Activated naive CD4-positive, alpha-beta T cell treated with anti-CD3 and anti-CD28 coated beads, Interleukin-2, amount 50 U/mL, for 24 hours (primary cell): Measurements from ENCODE around the gene PACRG.

Source experiments
- H3K27ac Mint-ChIP-seq: one replicate; pipeline ENCODE4 v1.8.0; 2021; ENCODE audit warnings: mild to moderate bottlenecking, mixed read lengths
- H3K27me3 Mint-ChIP-seq: one replicate; pipeline ENCODE4 v1.8.0; 2021; ENCODE audit warnings: mixed read lengths
- H3K36me3 Mint-ChIP-seq: one replicate; pipeline ENCODE4 v1.8.0; 2021; ENCODE audit warnings: mixed read lengths
- H3K4me1 Mint-ChIP-seq: one replicate; pipeline ENCODE4 v1.8.0; 2021; ENCODE audit warnings: mixed read lengths
- H3K4me3 Mint-ChIP-seq: one replicate; pipeline ENCODE4 v1.8.0; 2021; ENCODE audit warnings: mild to moderate bottlenecking, mixed read lengths
- H3K9me3 Mint-ChIP-seq: one replicate; pipeline ENCODE4 v1.8.0; 2021; ENCODE audit warnings: mixed read lengths

The PACRG gene

GRCh38 chr6:163263196-163263595, 535.4 kb downstream of the PACRG start:
- H3K27ac Mint-ChIP-seq = no peak overlapping the region
- H3K36me3 Mint-ChIP-seq = no peaks in the 10 kb centered on the region
- H3K27me3 Mint-ChIP-seq = peaks cover 16% of the 10 kb centered on the region
- H3K4me3 Mint-ChIP-seq = no peak overlapping the region
- peaks cover 9% of the 10 kb centered on the region for H3K4me1 Mint-ChIP-seq
- H3K9me3 Mint-ChIP-seq = no peaks in the 10 kb centered on the region

GRCh38 chr6:163263998-163264661, 536.4 kb downstream of the PACRG start:
- no peak overlapping the region for H3K27ac Mint-ChIP-seq
- peaks cover 13% of the 10 kb centered on the region for H3K27me3 Mint-ChIP-seq
- no peaks in the 10 kb centered on the region for H3K36me3 Mint-ChIP-seq
- no peaks in the 10 kb centered on the region for H3K9me3 Mint-ChIP-seq
- H3K4me3 Mint-ChIP-seq = no peak overlapping the region
- peaks cover 9% of the 10 kb centered on the region for H3K4me1 Mint-ChIP-seq

GRCh38 chr6:163264662-163265035, 536.9 kb downstream of the PACRG start:
- Mint-ChIP-seq H3K36me3 (no peaks in the 10 kb centered on the region), H3K4me3 (no peak overlapping the region), H3K27ac (no peak overlapping the region), H3K9me3 (no peaks in the 10 kb centered on the region), H3K27me3 (peaks cover 13% of the 10 kb centered on the region), H3K4me1 (peaks cover 9% of the 10 kb centered on the region)

GRCh38 chr6:163281634-163282033, 553.9 kb downstream of the PACRG start:
- Mint-ChIP-seq H3K36me3 (no peaks in the 10 kb centered on the region), H3K4me3 (no peak overlapping the region)

GRCh38 chr6:163282672-163283071, 554.9 kb downstream of the PACRG start:
- H3K9me3 Mint-ChIP-seq = no peaks in the 10 kb centered on the region
- peaks cover 6% of the 10 kb centered on the region for H3K27me3 Mint-ChIP-seq
- no peak overlapping the region for H3K27ac Mint-ChIP-seq
- H3K4me1 Mint-ChIP-seq = no peaks in the 10 kb centered on the region
- no peaks in the 10 kb centered on the region for H3K36me3 Mint-ChIP-seq
- H3K4me3 Mint-ChIP-seq = no peak overlapping the region

More at GRCh38 chr6:163281634-163282033, 553.9 kb downstream of the PACRG start:
- Mint-ChIP-seq H3K9me3 (no peaks in the 10 kb centered on the region), H3K4me1 (no peaks in the 10 kb centered on the region), H3K27me3 (peaks cover 6% of the 10 kb centered on the region), H3K27ac (no peak overlapping the region)

GRCh38 chr6:163284151-163284550, 556.4 kb downstream of the PACRG start:
- H3K4me1 Mint-ChIP-seq = no peaks in the 10 kb centered on the region
- H3K4me3 Mint-ChIP-seq = no peak overlapping the region
- peaks cover 6% of the 10 kb centered on the region for H3K27me3 Mint-ChIP-seq
- H3K27ac Mint-ChIP-seq = no peak overlapping the region
- no peaks in the 10 kb centered on the region for H3K36me3 Mint-ChIP-seq
- H3K9me3 Mint-ChIP-seq = no peaks in the 10 kb centered on the region

- no peaks in the 10 kb centered on the region for H3K9me3 Mint-ChIP-seq
- H3K27ac Mint-ChIP-seq = no peak overlapping the region
- no peaks in the 10 kb centered on the region for H3K4me1 Mint-ChIP-seq
- H3K36me3 Mint-ChIP-seq = no peaks in the 10 kb centered on the region
- no peaks in the 10 kb centered on the region for H3K27me3 Mint-ChIP-seq
- H3K4me3 Mint-ChIP-seq = no peak overlapping the region
These were observed 557.9 kb downstream of the PACRG start for GRCh38 chr6:163285691-163286090.

- H3K27me3 Mint-ChIP-seq = peaks cover 2% of the 10 kb centered on the region
- no peak overlapping the region for H3K4me3 Mint-ChIP-seq
- no peaks in the 10 kb centered on the region for H3K36me3 Mint-ChIP-seq
- H3K9me3 Mint-ChIP-seq = no peaks in the 10 kb centered on the region
- no peak overlapping the region for H3K27ac Mint-ChIP-seq
- no peaks in the 10 kb centered on the region for H3K4me1 Mint-ChIP-seq
These were observed 559.9 kb downstream of the PACRG start for GRCh38 chr6:163287626-163288025.

GRCh38 chr6:163288066-163288465, 560.3 kb downstream of the PACRG start:
- Mint-ChIP-seq H3K36me3 (no peaks in the 10 kb centered on the region), H3K4me1 (no peaks in the 10 kb centered on the region), H3K4me3 (no peak overlapping the region), H3K27me3 (peaks cover 2% of the 10 kb centered on the region), H3K9me3 (no peaks in the 10 kb centered on the region), H3K27ac (no peak overlapping the region)

- H3K27me3 Mint-ChIP-seq = peaks cover 2% of the 10 kb centered on the region
- H3K4me1 Mint-ChIP-seq = no peaks in the 10 kb centered on the region
- H3K27ac Mint-ChIP-seq = no peak overlapping the region
- H3K36me3 Mint-ChIP-seq = no peaks in the 10 kb centered on the region
- no peak overlapping the region for H3K4me3 Mint-ChIP-seq
- H3K9me3 Mint-ChIP-seq = no peaks in the 10 kb centered on the region
These were observed 561.1 kb downstream of the PACRG start for GRCh38 chr6:163288915-163289314.

GRCh38 chr6:163289447-163289846, 561.7 kb downstream of the PACRG start:
- Mint-ChIP-seq H3K27ac (no peak overlapping the region), H3K36me3 (no peaks in the 10 kb centered on the region), H3K27me3 (peaks cover 2% of the 10 kb centered on the region), H3K9me3 (no peaks in the 10 kb centered on the region), H3K4me1 (no peaks in the 10 kb centered on the region), H3K4me3 (no peak overlapping the region)

- Mint-ChIP-seq H3K27me3 (peaks cover 2% of the 10 kb centered on the region), H3K9me3 (no peaks in the 10 kb centered on the region), H3K36me3 (no peaks in the 10 kb centered on the region)
These were observed 562.9 kb downstream of the PACRG start for GRCh38 chr6:163290545-163291274.

GRCh38 chr6:163291622-163292021, 563.8 kb downstream of the PACRG start:
- Mint-ChIP-seq H3K36me3 (no peaks in the 10 kb centered on the region), H3K27ac (no peak overlapping the region), H3K27me3 (peaks cover 2% of the 10 kb centered on the region), H3K4me3 (no peak overlapping the region), H3K9me3 (no peaks in the 10 kb centered on the region), H3K4me1 (no peaks in the 10 kb centered on the region)

More at GRCh38 chr6:163290545-163291274, 562.9 kb downstream of the PACRG start:
- Mint-ChIP-seq H3K4me1 (no peaks in the 10 kb centered on the region), H3K4me3 (no peak overlapping the region), H3K27ac (no peak overlapping the region)

- no peak overlapping the region for H3K27ac Mint-ChIP-seq
- no peaks in the 10 kb centered on the region for H3K4me1 Mint-ChIP-seq
- H3K4me3 Mint-ChIP-seq = no peak overlapping the region
- H3K9me3 Mint-ChIP-seq = no peaks in the 10 kb centered on the region
- H3K27me3 Mint-ChIP-seq = peaks cover 2% of the 10 kb centered on the region
- no peaks in the 10 kb centered on the region for H3K36me3 Mint-ChIP-seq
These were observed 565.5 kb downstream of the PACRG start for GRCh38 chr6:163293286-163293685.

GRCh38 chr6:163294734-163295133, 567.0 kb downstream of the PACRG start:
- Mint-ChIP-seq H3K36me3 (no peaks in the 10 kb centered on the region), H3K4me1 (no peaks in the 10 kb centered on the region), H3K9me3 (no peaks in the 10 kb centered on the region), H3K27me3 (peaks cover 2% of the 10 kb centered on the region), H3K4me3 (no peak overlapping the region), H3K27ac (no peak overlapping the region)

GRCh38 chr6:163296835-163297519, 569.2 kb downstream of the PACRG start:
- H3K9me3 Mint-ChIP-seq = no peaks in the 10 kb centered on the region
- H3K36me3 Mint-ChIP-seq = no peaks in the 10 kb centered on the region
- no peaks in the 10 kb centered on the region for H3K4me1 Mint-ChIP-seq
- peaks cover under 1% of the 10 kb centered on the region for H3K27me3 Mint-ChIP-seq
- H3K4me3 Mint-ChIP-seq = no peak overlapping the region
- no peak overlapping the region for H3K27ac Mint-ChIP-seq
